Activated naive CD4-positive, alpha-beta T cell (primary cell): Measurements from ENCODE around the gene CD8B.
"Not testable (repeated sequence)": the region's sequence is repeated elsewhere in the genome, so short reads cannot be mapped to it uniquely, and the experiment has no call there.

Experiments
- DNase-seq, 4 experiments: peaks; one replicate each; lab custom pipeline; 2025; lab: John Stamatoyannopoulos, UW

Gene CD8B

DNA sequence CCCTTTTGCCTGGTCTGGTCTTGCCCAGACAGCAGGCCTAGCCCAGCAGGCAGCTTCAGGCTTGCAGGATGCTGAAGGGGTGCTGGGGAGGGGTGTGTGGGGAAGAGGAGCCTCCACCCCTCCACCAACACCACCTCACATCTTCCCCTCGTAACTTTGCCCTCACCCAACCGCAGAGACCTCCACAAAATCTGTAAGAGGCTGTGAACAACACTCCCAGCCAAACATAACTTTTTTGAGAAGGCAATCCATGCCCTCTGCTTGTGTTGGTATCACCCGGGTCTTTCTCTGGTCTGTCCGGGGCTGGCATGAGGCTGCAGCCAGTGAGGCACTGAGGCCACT is 26.2 kb downstream of the CD8B start:
- DNase-seq = not testable (repeated sequence)

DNA sequence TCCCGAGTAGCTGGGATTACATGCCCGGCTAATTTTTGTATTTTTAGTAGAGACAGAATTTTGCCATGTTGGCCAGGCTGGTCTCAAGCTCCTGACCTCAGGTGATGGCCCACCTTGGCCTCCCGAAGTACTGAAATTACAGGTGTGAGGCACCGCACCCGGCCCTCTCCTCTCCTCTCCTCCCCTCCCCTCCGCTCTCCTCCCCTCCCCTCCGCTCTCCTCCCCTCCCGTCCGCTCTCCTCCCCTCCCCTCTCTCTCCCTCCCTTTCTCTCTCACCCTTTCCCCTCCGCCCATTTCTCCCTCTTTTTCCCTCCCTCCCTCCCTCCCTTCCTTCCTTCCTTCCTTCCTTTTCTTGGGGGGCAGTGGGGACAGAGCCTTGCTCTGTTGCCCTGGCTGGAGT is 28.4 kb downstream of the CD8B start:
- DNase-seq = no peak

DNA sequence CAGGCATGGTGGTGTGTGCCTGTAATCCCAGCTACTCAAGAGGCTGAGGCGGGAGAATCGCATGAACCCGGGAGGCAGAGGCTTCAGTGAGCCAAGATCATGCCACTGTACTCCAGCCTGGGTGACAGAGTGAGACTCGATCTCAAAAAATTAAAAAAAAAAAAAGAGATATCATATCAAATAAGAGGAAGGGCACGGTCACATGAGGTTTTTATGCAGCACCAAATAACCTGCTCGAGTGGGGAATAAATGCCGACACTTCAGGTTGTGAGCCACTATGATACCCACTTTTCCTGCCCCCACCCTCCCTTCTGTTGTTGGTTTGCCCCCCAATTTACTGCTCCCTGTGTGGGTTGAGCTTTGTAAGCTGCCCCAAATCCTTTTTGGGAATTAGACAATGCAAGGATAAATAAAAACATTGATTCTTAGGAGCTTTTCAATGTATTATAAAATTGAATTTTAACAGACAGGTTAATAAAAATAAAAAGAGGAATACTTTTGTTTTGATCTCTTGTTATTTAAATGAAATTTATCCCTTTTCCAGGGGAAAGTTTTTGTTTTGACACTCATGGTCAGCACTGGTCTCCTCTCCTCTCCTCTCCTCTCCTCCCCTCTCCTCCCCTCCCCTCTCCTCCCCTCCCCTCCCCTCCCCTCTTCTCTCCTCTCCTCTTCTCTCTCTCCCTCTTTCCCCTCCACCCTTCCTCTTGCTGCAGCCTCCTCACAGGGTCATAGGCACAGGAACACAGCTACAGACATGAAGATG is 29.2 kb downstream of the CD8B start:
- no peak for DNase-seq

DNA sequence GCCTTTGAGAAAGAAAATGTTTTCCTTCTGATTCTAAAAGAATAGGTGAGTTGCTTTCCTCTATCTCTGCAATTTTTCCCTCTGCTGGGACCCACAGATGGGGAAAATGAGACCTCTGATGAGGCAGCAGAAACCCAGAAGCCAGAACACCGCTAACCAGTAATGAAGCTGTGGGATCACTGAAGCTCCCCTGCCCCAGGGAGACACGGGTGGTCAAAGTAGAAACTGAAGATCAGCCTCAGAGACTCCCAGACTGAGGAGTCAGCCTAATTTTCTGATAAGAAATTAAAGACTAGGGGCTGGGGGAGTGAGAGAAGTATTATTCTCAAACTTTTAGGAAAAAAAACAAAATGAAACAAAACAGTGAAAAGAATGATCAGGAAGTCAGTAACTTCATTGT is 30.1 kb downstream of the CD8B start:
- DNase-seq = no peak

DNA sequence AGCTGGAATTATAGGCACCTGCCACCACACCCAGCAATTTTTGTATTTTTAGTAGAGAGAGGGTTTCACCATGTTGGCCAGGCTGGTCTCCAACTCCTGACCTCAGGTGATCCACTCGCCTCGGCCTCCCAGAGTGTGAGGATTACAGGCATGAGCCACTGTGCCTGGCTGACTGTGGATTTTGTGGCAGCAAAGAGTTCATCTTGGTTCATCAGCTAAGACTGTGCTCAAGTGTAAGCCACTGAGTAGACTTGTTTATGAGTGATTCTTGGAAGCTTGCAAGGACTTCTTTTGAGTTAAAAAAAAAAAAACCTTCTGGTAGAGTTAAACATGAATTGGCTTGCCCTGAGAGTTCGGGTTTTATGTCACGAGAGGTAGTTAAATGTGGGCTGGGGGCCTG is 34.7 kb downstream of the CD8B start:
- no peak for DNase-seq

DNA sequence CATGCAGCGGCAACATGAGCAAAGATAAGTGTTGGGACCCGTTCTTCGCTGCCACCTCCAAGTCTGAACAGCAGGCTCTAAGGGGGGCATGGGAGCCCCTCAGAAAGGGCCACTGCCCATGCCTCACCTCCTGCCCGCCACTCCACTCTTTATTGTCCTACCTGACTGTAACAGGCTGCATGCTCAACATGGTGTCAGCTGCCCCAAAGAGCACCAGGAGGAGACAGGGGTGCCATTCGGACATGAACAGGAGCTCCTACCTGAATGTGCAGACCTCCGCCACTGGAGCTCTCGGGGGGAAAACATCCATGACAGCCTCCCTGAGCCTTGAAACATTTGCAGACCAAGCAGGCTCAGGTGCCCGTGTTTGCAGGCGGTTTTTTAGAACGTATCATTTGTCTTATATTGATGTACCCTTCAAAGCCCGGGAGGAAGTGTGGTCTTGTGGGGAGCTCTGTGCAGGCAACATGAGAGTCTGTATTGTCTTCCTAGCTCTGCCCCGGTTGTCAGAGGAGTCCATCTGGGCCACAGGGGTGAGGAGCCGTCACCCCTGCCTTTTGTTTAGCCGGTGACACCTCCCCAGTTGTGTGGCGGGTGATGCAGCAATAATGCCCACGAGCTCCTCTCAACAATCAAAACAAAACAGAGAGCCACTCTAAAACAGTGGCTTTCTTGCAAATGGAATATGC is 35.8 kb downstream of the CD8B start:
- DNase-seq = peak in 1 of 4 experiments; percentile 14

DNA sequence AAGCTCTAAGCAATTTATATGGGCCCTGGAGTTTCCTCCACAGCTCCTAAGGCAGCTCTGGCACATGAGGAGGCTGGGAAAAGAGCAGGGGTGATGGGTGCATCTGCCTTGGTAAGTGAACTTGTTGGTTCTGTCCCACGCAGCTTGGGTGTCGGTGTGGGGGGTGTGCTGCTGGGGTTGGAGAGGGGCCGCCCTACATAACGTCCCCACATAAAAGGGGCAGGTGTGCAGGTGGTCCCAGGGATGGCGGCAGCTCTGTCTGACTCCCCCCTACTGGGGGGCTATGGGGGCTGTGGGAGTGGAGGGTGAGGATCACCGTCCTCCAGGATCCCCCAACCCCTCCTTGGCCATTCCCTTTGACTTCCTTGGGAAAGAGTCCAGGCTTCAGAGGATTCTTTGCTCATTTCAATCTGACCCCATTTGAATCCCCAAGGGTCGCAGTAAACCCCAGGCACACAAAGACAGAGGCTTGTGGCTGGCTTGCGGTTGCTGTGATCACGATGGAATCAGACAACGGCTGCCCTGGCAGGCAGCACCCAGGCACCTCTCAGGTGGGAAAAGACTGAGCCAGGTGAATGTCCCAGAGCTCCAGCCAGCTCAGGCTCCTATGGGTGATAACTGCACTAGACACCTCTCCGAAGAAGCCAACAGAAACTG is 36.5 kb downstream of the CD8B start:
- no peak for DNase-seq

DNA sequence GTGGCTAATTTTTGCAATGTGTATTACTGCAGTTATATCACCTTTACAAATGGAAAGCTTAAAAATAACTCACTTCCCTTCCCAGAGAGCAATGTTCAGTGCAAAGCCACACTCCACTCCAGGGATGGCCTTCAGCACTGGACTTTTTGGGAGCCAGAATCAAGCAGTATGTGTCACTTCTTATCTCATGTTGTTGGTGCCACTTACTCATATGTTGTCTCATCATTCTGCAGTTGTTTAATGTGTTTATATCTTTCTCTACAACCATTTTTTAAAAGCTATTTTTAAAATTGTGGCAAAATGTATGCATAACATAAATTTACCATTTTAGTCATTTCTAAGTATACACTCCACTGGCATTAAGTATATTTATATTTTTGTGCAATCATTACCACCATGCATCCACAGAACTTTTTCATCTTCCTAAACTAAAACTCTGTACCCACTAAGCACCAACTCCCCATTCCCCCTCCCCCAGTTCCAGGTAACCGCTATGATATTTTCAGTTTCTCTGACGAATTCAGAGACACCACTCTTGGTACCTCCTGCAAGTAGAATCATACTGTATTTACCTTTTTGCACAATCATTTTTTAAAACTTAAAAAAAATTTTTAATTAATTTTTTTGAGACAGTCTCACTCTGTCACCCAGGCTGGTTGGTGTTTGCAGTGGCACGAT is 38.9 kb downstream of the CD8B start:
- DNase-seq = no peak

DNA sequence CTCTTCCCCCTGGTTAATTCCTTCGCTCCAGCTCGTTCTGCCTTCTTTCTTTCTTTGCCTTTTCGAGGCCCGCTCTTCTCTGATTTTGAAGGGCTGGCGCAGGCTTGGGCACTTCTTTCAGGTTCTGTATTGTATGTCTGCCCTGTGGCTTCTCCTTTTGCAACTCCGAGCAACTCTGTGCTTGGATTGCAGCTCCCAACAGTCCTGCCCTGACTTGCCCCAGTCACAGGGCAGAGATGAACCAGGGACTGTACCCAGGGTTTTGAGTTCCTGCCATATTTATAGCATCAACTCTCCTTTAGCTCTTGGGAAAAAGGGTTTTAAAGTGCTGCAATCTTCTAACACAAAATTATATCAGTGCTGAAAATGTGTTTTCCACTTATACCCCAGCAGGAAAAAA is 39.8 kb downstream of the CD8B start:
- no peak for DNase-seq

DNA sequence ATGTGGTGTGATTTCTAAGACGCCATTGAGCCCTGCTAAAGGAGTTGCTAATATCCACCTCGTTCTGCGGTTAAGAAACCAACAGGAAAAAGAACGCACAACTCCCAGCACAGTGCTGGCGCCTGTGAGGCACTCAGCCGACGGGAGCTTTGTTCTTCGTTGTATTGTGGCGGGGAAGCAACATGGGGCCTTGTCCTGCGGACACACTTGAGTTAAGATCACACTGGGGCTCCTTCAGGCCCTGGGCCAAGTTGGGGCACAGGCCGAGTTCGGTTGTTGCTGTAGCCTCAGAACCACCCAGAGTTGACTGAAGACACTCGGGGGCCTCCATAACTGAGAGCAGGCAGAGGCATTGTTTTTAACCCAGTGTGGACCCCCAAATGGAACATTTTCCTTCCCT is 40.4 kb downstream of the CD8B start:
- no peak for DNase-seq

DNA sequence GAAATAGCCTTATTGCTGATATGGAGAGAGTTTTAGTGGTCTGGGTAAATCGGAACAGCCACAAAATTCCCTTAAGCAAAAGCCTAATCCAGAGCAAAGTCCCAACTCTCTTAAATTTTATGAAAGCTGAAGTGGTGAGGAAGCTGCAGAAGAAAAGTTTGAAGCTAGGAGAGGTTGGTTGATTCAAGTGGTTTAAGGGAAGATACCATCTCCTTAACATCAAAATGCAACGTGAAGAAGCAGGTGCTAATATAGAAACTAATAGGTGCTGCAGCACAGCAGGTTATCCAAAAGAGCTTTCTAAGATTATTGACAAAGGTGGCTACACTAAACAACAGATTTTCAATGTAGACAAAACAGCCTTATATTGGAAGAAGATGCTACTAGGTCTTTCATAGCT is 42.7 kb downstream of the CD8B start:
- no peak for DNase-seq

DNA sequence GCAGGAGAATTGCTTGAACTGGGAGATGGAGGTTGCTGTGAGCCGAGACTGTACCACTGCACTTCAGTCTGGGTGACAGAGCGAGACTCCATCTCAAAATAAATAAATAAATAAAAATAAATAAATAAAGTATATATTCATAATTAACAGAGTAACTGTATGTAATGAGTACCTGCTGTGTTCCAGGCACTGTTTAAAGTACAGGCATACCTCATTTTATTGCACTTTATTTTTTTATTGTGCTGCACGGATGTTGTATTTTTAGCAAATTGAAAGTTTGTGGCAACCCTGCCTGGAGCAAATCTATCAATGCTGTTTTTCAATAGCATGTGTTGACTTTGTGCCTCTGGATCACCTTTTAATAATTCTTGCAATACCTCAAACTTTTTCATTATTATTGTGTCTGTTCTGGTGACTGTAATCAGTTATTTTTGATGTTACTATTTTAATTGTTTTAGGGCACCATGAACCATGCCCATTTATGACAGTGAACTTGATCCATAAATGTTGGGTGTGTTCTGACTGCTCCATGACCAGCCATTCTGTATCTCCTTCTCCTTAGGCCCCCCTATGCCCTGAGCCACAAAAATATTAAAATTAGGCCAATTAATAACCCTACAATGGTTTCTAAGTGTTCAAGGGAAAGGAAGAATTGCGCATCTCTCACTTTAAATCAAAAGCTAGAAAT is 43.4 kb downstream of the CD8B start:
- DNase-seq = no peak

DNA sequence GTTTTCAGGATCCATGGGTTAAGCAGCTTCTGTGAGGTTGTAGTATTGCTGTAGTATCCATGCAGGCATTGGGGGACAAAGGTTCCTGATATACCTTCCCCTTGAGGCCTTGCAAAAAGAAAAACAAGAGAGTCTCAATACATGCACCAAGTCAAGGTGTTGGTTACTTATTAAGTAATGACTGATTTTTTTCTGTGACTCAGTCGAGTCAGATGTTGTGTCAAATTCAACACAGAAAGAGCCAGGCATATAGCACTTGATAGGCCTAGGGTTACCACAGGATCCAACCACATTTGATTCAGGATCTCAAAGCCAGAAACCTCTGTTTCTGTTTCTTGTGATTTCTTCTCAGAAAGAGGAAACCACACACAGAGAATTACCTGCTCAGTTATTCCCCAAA is 46.1 kb downstream of the CD8B start:
- no peak for DNase-seq

DNA sequence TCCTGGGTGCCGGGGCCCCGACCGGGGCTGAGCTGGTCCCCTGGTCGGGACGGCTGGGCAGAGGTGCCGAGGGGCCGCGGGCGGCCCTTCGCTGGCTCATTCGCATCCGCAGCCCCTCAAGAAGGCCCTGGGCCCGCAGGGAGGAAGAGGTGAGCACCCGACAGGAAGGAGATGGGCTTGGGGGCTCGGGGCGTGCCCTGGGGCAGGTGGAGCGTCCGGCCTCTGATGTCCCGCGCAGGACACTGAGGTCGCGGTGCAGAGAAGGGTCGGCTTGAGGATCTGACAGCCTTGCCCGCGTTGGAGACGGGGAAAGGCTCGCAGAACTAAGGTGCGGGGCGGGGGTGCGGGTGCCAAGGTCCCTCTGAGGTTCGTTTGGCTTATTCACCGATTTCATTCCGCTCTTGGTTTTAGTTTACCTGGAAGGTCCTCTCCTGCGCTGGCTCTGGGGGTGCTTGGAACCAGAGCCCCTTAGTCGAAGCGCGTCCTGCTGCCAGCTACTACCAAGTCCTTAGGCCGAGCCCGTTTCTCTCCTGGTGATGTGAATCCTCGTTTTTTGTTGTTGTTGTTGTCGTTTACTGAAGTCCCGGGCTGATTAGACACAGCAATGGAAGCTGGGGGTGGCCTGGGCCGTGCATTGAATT is 52.1 kb downstream of the CD8B start:
- no peak for DNase-seq

DNA sequence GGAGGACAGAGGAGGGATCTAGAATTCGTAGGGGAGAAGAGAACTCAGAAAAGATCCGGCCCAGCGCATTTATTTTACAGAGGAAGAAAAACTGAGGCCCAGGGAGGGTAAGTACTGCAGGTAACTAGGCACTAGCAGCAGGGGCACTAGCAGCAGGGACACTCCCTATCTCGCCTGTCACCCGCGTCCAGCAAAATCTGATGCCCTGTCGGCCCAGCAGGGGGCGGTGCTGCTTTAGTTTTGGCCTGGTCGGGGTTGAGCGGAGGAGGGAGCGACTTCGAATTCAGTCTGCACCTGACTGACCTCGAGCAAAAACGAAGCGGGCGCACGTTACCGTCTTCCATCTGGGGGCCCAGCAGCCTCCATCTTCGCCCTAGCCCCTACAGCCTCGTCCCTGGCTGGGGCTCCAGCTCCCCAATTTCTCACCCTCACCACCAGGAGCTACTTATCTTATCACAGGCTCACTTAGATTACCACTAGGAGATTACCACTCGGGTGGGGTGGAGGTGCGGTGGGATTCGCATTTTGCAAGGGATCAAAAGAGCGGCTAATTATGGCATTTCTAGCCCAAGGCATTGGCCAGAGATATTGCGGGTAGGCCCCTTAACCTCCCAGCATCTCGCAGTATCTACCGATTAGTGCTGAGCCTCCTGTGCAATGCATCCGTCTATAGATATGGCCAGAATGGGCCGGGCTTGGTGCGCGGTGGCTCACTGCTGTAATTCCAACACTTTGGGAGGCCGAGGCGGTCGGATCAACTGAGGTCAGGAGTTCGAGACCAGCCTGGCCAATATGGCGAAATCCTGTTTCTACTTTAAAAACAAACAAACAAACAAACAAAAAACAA is 53.1 kb downstream of the CD8B start:
- DNase-seq = peak; percentile 76 to 85 (median 80)

DNA sequence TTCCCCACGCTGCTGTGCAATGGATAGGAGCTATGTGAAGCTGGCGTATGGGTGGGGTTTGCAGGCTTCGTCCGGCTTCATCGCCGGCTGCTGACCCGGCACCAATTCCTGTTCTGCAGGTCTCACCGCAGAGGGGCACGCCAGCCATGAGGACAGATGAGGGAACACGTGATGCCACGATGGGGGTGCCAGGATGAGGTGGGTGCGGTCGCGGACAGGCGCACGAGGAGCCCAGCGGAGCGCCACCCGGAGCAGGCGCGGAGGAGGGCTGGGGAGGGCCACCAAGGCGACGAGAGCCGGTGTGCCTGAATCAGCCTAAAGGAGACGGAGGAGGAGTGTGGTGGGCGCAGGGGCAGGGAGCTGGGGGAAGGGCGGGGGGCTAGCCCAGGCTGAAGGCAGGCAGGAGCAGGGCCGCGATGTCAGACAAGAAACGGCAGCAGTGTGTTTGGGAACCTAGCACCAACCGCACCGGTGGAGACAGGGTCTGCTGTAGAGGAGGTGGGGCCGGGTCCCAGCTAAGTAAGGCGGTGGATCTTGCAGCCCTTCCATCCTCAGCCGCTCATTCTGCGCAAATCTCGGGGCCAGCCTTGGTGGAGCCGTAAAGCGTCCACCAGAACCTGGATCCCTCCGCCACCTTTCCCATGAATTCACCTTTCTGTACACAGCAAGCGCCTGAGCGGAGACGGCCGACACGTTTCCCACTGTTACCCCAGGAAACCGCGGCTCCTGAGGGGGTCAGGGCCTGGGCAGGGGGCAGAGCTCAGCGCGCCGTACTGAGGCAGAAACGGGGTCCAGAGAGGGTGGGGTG is 54.0 kb downstream of the CD8B start:
- DNase-seq = no peak

DNA sequence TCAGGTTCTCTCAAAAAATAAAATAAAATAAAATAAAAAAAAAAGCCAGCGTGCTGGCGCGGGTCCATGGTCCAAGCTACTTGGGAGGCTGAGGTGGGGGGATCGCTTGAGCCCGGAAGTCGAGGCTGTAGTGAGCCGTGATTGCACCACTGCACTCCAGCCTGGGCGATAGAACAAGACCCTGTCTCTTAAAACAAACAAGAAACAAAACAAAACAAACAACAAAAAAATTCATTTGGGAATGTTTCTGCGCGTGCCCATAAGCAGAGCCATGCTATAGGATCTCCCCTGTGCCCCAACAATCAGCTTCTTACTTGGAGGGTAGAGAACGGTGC is 54.6 kb downstream of the CD8B start:
- DNase-seq = no peak

DNA sequence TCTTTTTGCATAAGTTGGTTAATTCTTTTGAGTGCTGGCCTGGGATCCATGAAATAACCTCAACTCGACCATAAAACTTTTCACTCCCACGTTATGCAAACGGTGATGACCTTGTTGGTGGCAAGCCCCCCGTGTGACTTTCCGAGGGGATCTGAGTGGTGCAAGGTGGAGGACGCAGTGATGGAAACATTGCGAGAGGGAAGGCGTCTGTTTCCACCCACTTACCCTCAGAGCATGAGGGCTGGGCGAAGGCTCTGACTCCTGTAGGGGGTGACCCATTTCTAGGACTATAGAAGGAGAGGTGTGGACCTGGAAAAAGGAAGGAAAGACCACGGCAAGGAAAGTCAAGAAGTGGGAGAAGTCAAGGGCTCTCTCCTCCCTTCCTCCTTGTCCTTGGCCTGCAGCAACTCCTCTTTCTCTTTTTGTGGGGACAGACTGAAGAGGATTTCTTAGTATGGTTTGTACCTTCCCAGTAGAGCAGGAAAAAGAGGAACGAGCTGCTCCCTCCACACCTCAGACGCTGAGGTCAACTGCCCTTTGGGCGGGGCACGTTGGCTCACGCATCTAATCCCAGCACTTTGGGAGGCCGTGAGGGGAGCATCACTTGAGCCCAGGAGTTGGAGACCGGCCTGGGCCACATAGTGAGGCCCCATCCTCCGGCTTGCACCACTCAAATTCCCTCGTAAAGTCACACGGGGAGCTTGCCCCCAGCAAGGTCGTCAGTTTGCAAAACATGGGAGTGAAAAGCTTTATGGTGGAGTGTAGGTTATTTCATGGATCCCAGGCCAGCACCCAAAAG is 55.4 kb downstream of the CD8B start:
- DNase-seq = no peak

DNA sequence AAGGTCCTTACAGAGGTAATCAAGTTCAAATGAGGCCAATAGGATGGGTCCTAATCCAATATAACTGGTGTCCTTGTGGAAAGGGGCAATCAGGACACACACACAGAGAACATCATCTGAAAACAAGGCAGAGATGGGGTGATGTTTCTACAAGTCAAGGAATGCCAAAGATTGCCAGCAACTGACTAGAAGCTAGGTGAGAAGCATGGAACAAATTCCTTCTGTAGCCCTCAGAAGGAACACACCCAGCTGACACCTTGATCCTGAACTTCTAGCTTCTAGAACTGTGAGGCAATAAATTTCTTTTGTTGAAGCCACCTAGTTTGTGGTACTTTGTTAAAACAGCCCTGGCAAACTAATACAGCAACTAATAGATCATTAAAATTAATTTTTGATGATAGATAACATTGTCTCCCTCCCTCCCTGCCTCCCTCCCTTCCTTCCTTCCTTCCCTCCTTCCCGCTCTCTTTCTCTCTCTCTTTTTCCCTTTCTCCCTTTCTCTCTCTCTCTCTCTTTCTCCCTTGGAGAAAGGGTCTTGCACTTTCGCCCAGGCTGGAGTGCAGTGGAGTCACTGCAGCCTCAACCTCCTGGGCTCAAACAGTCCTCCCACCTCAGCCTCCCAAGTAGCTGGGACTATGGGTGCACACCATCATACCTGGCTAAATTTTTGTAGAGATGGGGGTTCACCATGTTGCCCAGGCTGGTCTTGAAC is 60.7 kb downstream of the CD8B start:
- no peak for DNase-seq
